Naive B cell (primary cell): ENCODE results near the gene TMEM184B. TPM values are rescaled to one million over a fixed set of nuclear protein-coding genes. Genes with fewer than 3 reads are reported as not detected.
A peak's percentile ranks its signal among the peaks of the same experiment; 100 is the strongest.

Source experiments
- ATAC-seq, 2 donors: fragments of 150-1000 bp; cut with Tn5 transposase; 2 replicates each; pipeline ENCODE4 v1.10.0; 2021; ENCODE audit warnings: low read depth in 2 of 2, mild to moderate bottlenecking in 2 of 2, moderate library complexity in 2 of 2
- DNase-seq: peaks from one replicate; pipeline ENCODE4 v3.0.0; 2022
- H3K27ac Mint-ChIP-seq, 6 donors: one replicate each; pipeline ENCODE4 v1.8.0; 2020 to 2022; ENCODE audit warnings: mild to moderate bottlenecking in 6 of 6, mixed read lengths in 6 of 6, moderate library complexity in 5 of 6, inconsistent platforms in 2 of 6
- H3K27me3 Mint-ChIP-seq, 3 donors: one replicate each; pipeline ENCODE4 v1.8.0; 2021 to 2022; ENCODE audit warnings: mixed read lengths in 3 of 3, mild to moderate bottlenecking in 1 of 3
- H3K36me3 Mint-ChIP-seq, 2 donors: one replicate each; pipeline ENCODE4 v1.8.0; 2020 to 2022; ENCODE audit warnings: mixed read lengths in 2 of 2, inconsistent platforms in 1 of 2, mild to moderate bottlenecking in 1 of 2
- H3K4me1 Mint-ChIP-seq, 3 donors: one replicate each; pipeline ENCODE4 v1.8.0; 2020 to 2022; ENCODE audit warnings: mixed read lengths in 3 of 3, inconsistent platforms in 1 of 3, mild to moderate bottlenecking in 1 of 3, moderate library complexity in 1 of 3
- H3K4me3 Mint-ChIP-seq, 8 donors: one replicate each; pipeline ENCODE4 v1.8.0; 2020 to 2022; ENCODE audit warnings: mild to moderate bottlenecking in 8 of 8, mixed read lengths in 8 of 8, moderate library complexity in 8 of 8, inconsistent platforms in 2 of 8
- H3K9me3 Mint-ChIP-seq, 7 donors: one replicate each; pipeline ENCODE4 v1.8.0; 2020 to 2022; ENCODE audit warnings: mixed read lengths in 7 of 7, mild to moderate bottlenecking in 5 of 7, inconsistent platforms in 2 of 7, moderate library complexity in 1 of 7
- polyA plus RNA-seq, 6 donors: library from polyadenylated mRNA; unstranded; fragments of 300-500 nt; fragmentation: Illumina TruSeq; gene quantifications; one replicate each; pipeline ENCODE4 v1.2.3, GENCODE V29; 2021; ENCODE audit warnings: low read depth in 6 of 6

TMEM184B gene
- polyA plus RNA-seq, 6 donors from 2014 or later: 1.8 to 5.9 (median 4.1) TPM; not detected in 1

DNA sequence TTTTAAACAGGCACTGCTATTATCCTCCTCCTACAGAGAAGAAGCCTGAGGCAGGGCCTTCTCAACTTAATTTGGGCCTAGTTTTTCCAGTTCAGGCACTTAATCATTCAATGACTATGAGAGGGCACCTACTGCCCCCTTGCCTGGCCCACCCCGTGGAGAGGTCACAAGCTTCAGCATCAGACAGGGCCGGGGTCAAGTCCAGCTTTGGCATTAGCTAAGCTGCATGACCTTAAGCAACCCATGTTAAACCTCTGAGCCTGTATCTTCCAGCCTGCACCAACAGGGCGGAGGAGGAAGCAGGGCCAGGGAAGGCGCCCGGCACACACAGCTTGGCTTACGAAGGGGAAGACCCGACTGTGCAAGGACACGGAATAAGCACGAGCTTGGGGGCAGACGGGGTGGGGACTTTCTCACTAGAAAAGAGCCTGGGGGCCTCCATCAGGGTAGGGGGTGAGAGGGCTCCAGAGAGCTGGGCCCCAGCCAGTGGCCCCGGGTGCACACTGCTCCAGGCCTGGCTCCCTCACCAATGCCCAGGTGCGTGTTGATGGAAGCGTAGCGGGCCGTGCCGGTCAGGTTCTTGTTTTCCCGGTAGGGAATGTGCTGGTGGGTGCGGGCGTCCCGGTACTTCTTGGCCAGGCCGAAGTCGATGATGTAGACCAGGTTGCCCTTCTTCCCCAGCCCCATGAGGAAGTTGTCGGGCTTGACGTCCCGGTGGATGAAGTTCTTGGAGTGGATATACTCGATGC lies 27.6 kb upstream of the TMEM184B start:
- peaks cover 11 to 14% (median 12%) of the 10 kb centered on the region in 3 donors for H3K4me1 Mint-ChIP-seq
- DNase-seq: no peak
- no peaks in the 10 kb centered on the region for H3K27me3 Mint-ChIP-seq
- ATAC-seq: no peak
- no peaks in the 10 kb centered on the region for H3K9me3 Mint-ChIP-seq
- H3K27ac Mint-ChIP-seq: peak overlapping the region in 2 of 6 donors; percentile 33 to 69
- no peak overlapping the region for H3K4me3 Mint-ChIP-seq
- H3K36me3 Mint-ChIP-seq: peaks cover 12 to 24% of the 10 kb centered on the region in 2 donors

DNA sequence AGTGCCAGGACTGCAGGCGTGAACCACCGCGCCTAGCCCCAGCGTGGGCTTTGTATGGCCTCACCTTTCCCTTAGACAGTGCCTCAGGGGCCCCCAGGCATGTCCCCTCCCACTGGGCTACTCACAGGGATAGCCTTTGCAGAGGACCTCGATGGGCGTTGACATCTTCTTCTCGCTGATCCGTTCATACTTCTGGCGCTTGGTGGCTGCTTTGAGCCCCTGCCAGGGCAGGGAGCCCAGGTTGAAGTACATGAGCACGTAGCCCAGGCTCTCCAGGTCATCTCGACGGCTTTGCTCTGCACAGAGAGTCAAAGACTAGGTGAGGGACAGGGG lies 26.9 kb upstream of the TMEM184B start:
- Mint-ChIP-seq H3K4me3 (no peak overlapping the region), H3K36me3 (peaks cover 12 to 24% of the 10 kb centered on the region in 2 donors), H3K27me3 (no peaks in the 10 kb centered on the region), H3K4me1 (peaks cover 9 to 12% (median 9%) of the 10 kb centered on the region in 3 donors), H3K27ac (peak overlapping the region in 1 of 6 donors; percentile 85), H3K9me3 (no peaks in the 10 kb centered on the region)
- no peak for DNase-seq
- ATAC-seq: no peak

DNA sequence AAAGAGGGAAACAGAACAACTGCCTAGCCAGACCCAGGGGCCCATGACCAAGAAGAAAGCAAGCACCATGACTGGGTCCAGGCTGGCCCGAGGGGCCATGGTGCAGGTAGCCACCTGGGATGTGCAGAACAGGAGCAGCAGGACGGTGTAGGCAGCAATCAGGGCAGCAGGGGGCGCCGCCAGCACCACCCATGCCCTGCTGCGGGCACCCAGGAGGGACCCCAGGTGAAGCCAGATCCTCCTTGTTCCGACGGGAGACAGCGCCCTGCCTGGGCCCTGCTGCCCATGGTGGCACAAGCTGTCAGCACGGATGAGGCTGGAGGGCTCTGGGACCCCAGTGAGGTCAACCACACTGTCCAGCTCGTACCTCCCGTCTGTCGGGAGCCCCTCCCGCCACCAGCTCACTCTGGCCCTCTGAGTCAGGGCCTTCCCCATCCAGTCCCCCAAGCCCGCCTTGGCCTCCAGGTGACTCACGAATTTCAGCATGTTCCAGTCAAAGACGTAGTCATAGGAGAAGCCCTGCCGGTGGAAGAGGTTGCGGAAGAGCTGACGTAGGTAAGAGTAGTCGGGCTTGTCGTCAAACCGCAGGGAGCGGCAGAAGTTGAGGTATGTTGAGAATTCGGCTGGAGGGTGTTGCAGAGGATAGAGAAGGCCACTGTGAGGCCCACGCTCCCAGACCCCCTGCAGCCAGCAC lies 25.6 kb upstream of the TMEM184B start:
- Mint-ChIP-seq H3K27me3 (no peaks in the 10 kb centered on the region), H3K27ac (no peak overlapping the region), H3K9me3 (no peaks in the 10 kb centered on the region), H3K36me3 (peaks cover 12 to 24% of the 10 kb centered on the region in 2 donors), H3K4me1 (peaks cover 0 to 5% (median 0%) of the 10 kb centered on the region in 3 donors), H3K4me3 (no peak overlapping the region)
- DNase-seq (peak; percentile 36), ATAC-seq (peak; percentile 67 to 77)

DNA sequence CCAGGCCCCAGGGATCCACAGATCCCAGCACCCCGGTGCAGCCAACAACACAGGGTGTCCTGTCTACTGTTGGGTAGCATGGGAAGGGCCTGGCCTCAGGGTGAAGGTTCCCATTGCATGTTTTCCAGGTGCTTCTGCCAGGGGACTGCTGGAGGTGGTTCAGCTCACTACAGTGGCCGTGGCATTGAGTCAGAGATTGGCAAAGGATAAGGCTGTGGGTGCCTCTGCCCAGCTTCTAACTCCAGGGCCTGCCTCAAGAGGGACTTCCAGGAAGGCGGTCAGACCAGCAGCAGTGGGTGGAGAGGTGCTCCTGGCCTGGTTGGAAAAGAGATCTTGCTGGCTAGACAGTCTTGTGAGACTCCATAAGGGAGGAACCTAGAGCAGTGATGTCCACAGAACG lies 23.6 kb upstream of the TMEM184B start:
- Mint-ChIP-seq H3K9me3 (no peaks in the 10 kb centered on the region), H3K36me3 (peaks cover 12 to 24% of the 10 kb centered on the region in 2 donors), H3K27ac (no peak overlapping the region), H3K4me3 (no peak overlapping the region), H3K27me3 (no peaks in the 10 kb centered on the region), H3K4me1 (peaks cover 0 to 5% (median 0%) of the 10 kb centered on the region in 3 donors)
- DNase-seq: no peak
- ATAC-seq: no peak

DNA sequence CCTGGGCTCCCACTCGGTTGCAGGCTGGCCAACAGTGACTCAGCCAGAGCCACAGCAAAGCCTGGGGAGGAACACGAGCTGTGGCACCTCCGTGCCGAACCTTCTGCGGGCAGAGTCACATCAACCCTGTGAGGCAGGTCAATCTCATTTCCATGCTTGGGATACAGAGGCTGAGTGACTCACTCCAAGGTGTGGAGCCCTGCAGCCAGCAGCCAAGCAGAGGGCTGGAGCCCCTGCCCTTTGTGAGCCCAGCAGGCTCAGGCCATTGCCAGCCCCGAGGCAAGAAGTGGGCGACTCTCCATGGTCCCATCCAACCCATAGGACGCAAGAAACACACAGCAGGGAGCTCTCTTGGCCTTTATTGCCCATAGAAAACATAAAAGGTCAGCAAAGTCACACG lies 23.1 kb upstream of the TMEM184B start:
- DNase-seq (no peak), ATAC-seq (no peak)
- Mint-ChIP-seq H3K36me3 (peaks cover 8 to 21% of the 10 kb centered on the region in 2 donors), H3K9me3 (no peaks in the 10 kb centered on the region), H3K27me3 (no peaks in the 10 kb centered on the region), H3K27ac (no peak overlapping the region), H3K4me1 (peaks cover 0 to 5% (median 4%) of the 10 kb centered on the region in 3 donors), H3K4me3 (peak overlapping the region in 1 of 8 donors; percentile 15)

DNA sequence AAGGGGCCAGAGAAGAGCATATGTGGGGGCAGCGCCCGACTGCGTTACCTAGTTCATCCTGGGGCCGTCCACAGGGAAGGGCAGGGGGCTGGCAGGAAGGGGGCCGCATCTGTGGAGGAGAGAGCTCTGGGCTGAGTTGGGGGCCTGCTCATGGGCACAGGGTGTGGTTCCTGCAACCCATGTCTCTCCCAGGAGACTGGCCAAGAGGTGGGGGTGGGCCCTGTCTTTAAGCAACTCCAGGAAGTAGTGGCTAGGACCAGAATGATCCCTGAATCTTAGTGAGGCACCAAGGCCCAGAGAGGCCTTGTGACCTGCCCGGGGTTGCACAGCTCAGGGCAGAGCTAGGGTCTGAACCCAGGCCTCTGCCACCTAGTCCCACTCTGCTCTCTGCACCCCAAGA lies 22.5 kb upstream of the TMEM184B start:
- no peaks in the 10 kb centered on the region for H3K27me3 Mint-ChIP-seq
- peak overlapping the region in 1 of 6 donors; percentile 79 for H3K27ac Mint-ChIP-seq
- H3K36me3 Mint-ChIP-seq: peaks cover 6 to 17% of the 10 kb centered on the region in 2 donors
- no peak overlapping the region for H3K4me3 Mint-ChIP-seq
- no peaks in the 10 kb centered on the region for H3K9me3 Mint-ChIP-seq
- H3K4me1 Mint-ChIP-seq: peaks cover 0 to 6% (median 5%) of the 10 kb centered on the region in 3 donors
- no peak for DNase-seq
- no peak for ATAC-seq

DNA sequence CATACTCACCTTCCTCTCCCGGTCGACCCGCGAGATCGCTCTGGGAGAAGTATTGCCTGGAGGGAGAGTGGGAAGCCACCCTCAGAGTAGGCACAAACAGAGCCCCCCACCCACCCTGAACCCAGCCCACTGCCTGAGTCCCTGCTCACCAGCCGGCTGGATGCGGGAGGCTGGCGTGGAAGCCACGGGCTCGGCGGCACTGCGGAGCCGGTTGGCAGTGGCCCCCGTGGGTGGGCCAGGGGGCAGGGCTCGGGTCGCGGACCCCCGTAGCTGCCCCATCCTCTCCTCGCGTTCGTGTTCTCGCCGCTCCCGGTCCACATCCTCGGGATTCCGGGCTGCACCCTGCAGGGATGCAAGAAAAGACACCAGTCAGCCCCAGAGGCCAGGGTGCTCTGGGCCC lies 21.4 kb upstream of the TMEM184B start:
- peaks cover 0 to 9% of the 10 kb centered on the region in 2 donors for H3K36me3 Mint-ChIP-seq
- ATAC-seq (no peak), DNase-seq (no peak)
- H3K4me3 Mint-ChIP-seq: no peak overlapping the region
- no peaks in the 10 kb centered on the region for H3K9me3 Mint-ChIP-seq
- H3K27ac Mint-ChIP-seq: peak overlapping the region in 1 of 6 donors; percentile 3
- no peaks in the 10 kb centered on the region for H3K27me3 Mint-ChIP-seq
- peaks cover 0 to 6% (median 0%) of the 10 kb centered on the region in 3 donors for H3K4me1 Mint-ChIP-seq

DNA sequence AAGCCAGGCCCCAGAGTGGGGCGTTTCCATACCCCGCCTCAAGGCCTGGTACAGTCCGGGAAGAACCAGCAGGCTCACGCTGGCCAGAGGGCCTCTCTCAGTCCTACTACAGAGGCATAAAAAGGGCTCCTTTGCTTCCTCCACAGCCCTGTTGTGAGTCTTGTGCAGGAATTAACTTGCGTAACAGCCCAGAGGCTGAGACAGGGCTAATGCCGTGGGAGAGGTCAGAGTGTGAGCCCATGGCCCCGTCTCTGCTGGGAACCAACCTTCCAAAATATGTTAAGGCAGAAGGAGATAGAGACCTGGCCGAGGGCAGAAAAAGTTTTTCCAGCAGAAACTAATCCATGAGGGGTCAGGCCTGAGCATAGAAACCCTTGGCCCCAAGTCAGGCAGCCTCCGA lies 19.9 kb upstream of the TMEM184B start:
- Mint-ChIP-seq H3K27ac (no peak overlapping the region), H3K36me3 (no peaks in the 10 kb centered on the region), H3K27me3 (no peaks in the 10 kb centered on the region), H3K9me3 (no peaks in the 10 kb centered on the region), H3K4me3 (no peak overlapping the region), H3K4me1 (peaks cover 0 to 6% (median 0%) of the 10 kb centered on the region in 3 donors)
- ATAC-seq (no peak), DNase-seq (no peak)

DNA sequence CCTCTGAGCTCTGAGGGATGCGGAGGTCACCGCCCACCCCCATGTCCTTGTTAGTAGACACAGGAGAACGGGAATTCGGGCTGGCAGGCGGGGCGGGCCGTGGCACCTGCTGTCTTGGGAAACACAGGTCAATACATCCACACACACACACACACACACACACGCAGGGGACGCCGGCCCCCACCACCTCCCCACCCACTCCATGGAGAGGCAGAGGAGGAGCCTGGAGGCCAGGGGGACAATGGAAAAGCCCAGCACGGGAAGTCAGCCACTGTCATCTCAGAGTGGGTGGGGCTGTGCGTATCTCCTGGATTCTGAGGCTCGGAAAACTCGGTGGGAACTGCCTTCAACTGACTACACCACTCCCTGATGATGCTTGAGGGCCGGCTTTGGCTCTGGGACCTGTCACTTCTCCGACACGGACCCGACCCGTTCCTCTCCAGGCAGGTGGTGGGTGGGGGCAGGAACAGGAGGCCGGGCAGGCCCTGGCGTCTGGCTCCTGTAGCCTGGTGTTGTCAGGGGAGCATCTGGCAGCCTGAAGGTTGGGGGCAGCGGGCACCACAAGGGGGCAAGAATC lies 18.5 kb upstream of the TMEM184B start:
- Mint-ChIP-seq H3K27ac (peak overlapping the region in 3 of 6 donors; percentile 63 to 84 (median 76)), H3K4me3 (no peak overlapping the region), H3K4me1 (peaks cover 0 to 6% (median 0%) of the 10 kb centered on the region in 3 donors), H3K27me3 (no peaks in the 10 kb centered on the region), H3K36me3 (no peaks in the 10 kb centered on the region), H3K9me3 (peaks cover 0 to 2% (median 0%) of the 10 kb centered on the region in 7 donors)
- ATAC-seq: no peak
- DNase-seq: no peak

DNA sequence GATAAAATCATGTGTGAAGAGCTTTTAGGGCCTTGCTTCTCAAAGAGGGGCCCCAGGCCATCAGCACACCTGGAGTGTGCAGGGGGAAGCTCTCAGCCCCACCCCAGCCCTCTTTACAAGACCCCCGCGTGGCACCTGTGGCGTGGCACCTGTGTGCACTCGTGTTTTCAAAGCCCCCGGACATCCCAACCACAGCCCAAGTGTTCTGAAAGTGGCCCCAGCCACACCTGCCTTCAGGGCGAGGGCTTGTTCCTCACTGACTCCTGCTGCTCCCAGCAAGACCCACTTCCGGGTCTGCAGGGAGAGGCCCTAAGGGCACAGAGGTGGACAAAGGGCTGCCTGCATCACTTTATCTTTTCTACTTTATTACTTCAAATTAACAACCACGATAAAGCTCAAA lies 17.5 kb upstream of the TMEM184B start:
- peaks cover 0 to 2% (median 0%) of the 10 kb centered on the region in 7 donors for H3K9me3 Mint-ChIP-seq
- peak overlapping the region in 1 of 6 donors; percentile 70 for H3K27ac Mint-ChIP-seq
- H3K4me3 Mint-ChIP-seq: no peak overlapping the region
- ATAC-seq: no peak
- DNase-seq: no peak
- no peaks in the 10 kb centered on the region for H3K36me3 Mint-ChIP-seq
- H3K4me1 Mint-ChIP-seq: peaks cover 0 to 6% (median 0%) of the 10 kb centered on the region in 3 donors
- no peaks in the 10 kb centered on the region for H3K27me3 Mint-ChIP-seq

DNA sequence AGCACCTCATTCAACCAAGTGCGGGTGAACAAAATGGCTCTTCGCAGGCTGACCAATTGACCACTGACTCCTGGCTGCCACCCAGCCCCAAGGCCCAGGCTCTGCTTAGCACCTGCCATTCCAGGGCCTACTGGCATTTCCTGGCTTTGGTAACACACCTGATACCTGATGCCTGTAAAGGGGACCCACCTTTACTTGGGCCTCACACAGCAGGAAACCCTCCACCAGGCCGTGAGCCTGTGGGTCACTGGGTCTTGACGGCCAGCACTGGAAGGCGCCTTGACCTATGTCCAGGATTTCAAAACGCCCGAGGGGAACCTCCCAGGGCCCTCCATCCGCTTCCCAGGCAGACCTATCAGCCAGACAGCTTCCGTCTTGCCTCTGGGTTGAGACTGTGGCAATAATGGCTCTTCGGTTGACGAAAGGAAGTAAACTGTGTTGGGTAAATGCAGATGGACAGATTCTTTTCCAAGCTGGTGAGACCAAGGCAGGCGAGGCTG lies 16.8 kb upstream of the TMEM184B start:
- Mint-ChIP-seq H3K4me1 (peaks cover 0 to 6% (median 0%) of the 10 kb centered on the region in 3 donors), H3K4me3 (no peak overlapping the region), H3K27me3 (no peaks in the 10 kb centered on the region), H3K9me3 (peaks cover 0 to 2% (median 0%) of the 10 kb centered on the region in 7 donors), H3K36me3 (no peaks in the 10 kb centered on the region), H3K27ac (peak overlapping the region in 1 of 6 donors; percentile 70)
- ATAC-seq: no peak
- DNase-seq: no peak

DNA sequence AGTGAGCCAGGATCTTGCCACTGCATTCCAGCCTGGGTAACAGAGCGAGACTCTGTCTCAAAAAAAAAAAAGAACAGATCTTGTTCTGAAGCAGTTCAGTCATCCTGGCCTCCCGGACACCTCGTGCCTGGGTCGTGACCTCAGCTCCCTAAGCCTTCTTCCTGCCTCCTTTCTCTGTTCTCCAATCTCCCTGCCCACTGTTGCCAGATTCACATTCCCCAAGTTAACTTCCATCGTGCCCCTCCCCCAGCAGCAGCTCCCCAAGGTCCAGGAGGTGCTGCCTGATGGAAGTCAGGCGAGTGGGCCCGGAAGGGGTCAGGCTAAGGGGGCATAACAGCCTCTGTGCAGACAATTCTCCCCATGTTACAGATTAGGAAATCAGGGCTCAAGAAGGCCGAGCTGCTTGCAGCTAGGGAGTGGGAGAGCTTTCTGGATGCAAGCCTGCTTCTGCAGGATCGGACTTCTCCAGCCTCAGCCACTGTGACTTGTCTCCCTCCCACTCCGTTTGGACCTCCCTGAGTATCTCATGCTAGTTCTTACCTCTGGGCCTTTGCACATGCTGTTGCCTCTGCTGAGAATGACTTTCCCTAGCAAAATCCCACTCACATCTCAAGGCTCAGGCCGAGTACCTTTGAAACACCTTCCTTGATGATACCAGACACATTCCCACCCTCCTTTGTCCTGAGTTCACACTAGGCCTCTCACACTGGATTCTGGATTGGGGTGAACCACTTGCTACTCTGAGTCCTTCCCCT lies 14.3 kb upstream of the TMEM184B start:
- H3K27me3 Mint-ChIP-seq: no peaks in the 10 kb centered on the region
- DNase-seq (no peak), ATAC-seq (no peak)
- H3K4me3 Mint-ChIP-seq: peak overlapping the region in 1 of 8 donors; percentile 29
- peaks cover 0 to 2% (median 0%) of the 10 kb centered on the region in 7 donors for H3K9me3 Mint-ChIP-seq
- H3K27ac Mint-ChIP-seq: peak overlapping the region in 1 of 6 donors; percentile 65
- H3K4me1 Mint-ChIP-seq: peaks cover 0 to 6% (median 0%) of the 10 kb centered on the region in 3 donors
- no peaks in the 10 kb centered on the region for H3K36me3 Mint-ChIP-seq

DNA sequence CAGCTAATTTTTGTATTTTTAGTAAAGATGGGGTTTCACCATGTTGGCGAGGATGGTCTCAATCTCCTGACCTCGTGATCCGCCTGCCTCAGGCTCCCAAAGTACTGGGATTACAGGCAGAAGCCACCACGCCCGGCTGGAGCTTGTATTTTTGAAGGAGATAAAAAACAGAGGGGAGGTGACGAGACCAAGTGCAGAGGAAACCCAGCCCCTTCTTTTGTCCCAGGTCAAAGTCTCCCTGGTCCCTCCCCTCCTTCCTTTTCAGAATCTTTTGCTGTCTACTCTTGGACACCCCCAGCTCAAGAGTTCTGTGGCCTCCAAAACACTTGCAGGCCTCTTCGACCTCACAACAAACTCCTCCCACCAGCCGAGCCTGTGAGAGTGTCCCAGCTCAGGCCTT lies 12.2 kb upstream of the TMEM184B start:
- Mint-ChIP-seq H3K4me3 (peak overlapping the region in 1 of 8 donors; percentile 61), H3K9me3 (peaks cover 0 to 2% (median 0%) of the 10 kb centered on the region in 7 donors), H3K27me3 (no peaks in the 10 kb centered on the region), H3K27ac (no peak overlapping the region), H3K4me1 (no peaks in the 10 kb centered on the region), H3K36me3 (no peaks in the 10 kb centered on the region)
- ATAC-seq: no peak
- DNase-seq: no peak
